PC-3 (cell line): Measurements from ENCODE around the gene DENND11.

Experiments
- EZH2 ChIP-seq: fragments of 300-600 bp; sonication (generic); IDR thresholded peaks from one replicate; pipeline ENCODE4 v1.6.1; 2017; ENCODE audit warnings: antibody characterized with exemption, mild to moderate bottlenecking, low read length; ENCODE audit not compliant: unreplicated experiment
- TF ChIP-seq, protein P1 (sequence below): fragments of 300-600 bp; sonication (generic); conservative IDR thresholded peaks from 2 replicates; pipeline ENCODE4 v1.5.1; 2017; ENCODE audit warnings: antibody characterized with exemption, low read depth, mild to moderate bottlenecking, low read length

DNA sequence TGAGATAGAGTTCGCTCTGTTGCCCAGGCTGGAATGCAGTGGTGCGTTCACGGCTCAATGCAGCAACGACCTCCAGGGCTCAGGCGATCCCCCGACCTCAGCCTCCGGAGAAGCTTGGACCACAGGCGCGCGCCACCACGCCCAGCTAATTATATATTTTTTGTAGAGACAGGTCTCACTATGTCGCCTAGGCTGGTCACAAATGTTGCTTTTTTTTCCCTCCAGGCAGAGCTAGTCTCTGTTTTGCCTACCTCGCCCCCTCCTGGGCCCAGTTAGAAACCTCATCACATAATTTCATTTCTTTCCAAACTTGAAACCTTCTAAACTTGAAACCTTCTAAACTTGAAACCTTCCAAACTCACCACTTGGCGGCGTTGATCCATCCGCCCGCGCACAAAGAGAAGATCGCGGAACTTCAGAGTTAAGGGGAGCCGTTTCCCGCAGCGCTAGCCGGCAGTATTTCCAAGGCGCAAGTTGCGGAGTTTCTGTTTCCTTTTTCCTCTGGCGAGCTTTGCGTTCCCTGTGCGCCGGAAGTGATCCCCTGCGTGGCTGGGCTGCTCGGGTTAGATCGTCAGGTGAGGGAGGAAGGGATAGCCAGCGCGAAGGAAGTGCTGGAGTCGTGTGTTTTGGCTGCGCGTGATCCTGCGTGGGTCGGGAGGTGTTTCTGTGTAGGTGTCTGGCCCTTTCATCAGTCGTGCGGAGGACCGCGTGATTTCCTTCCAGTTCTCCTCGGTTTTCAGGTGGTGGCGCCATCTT is 36.0 kb upstream of the DENND11 start, which contains the start of gene SSBP1:
- TF ChIP-seq, protein P1, sequence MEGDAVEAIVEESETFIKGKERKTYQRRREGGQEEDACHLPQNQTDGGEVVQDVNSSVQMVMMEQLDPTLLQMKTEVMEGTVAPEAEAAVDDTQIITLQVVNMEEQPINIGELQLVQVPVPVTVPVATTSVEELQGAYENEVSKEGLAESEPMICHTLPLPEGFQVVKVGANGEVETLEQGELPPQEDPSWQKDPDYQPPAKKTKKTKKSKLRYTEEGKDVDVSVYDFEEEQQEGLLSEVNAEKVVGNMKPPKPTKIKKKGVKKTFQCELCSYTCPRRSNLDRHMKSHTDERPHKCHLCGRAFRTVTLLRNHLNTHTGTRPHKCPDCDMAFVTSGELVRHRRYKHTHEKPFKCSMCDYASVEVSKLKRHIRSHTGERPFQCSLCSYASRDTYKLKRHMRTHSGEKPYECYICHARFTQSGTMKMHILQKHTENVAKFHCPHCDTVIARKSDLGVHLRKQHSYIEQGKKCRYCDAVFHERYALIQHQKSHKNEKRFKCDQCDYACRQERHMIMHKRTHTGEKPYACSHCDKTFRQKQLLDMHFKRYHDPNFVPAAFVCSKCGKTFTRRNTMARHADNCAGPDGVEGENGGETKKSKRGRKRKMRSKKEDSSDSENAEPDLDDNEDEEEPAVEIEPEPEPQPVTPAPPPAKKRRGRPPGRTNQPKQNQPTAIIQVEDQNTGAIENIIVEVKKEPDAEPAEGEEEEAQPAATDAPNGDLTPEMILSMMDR, result peak; percentile 88
- no peak for TF ChIP-seq EZH2
